NCI-H345 (cell line): ENCODE measurements around the gene GPR4.
A peak's percentile ranks its signal among the peaks of the same experiment; 100 is the strongest.
"Not testable (repeated sequence)": the region's sequence is repeated elsewhere in the genome, so short reads cannot be mapped to it uniquely, and the experiment has no call there.

ENCODE experiments used
- DNase-seq: peaks from one replicate; lab custom pipeline; 2025; lab: John Stamatoyannopoulos, UW

The GPR4 gene

GRCh38 chr19:45601524-45602374 lies at the start of gene GPR4:
TSS of gene GPR4 (minus strand) at chr19:45602212. CDS start at chr19:45591866, 10,346 bp downstream.
- no peak for DNase-seq

- no peak for DNase-seq
These were observed 48.7 kb upstream of the GPR4 start for GRCh38 chr19:45650722-45651121.

GRCh38 chr19:45646345-45646698 lies 44.3 kb upstream of the GPR4 start:
- no peak for DNase-seq

GRCh38 chr19:45645631-45646344 lies 43.8 kb upstream of the GPR4 start:
- DNase-seq, result peak; percentile 90

- DNase-seq, result no peak
These were observed 43.1 kb upstream of the GPR4 start for GRCh38 chr19:45645068-45645630.

GRCh38 chr19:45643927-45644771 lies 42.1 kb upstream of the GPR4 start:
- no peak for DNase-seq

GRCh38 chr19:45643024-45643926 lies 41.3 kb upstream of the GPR4 start:
- peak; percentile 76 for DNase-seq

- peak; percentile 84 for DNase-seq
These were observed 39.5 kb upstream of the GPR4 start for GRCh38 chr19:45641274-45642105.

- DNase-seq, result no peak
These were observed 38.8 kb upstream of the GPR4 start for GRCh38 chr19:45640849-45641273.

- DNase-seq, result peak; percentile 47
These were observed 37.1 kb upstream of the GPR4 start, which contains the start of gene EML2 for GRCh38 chr19:45638930-45639729. TSS of gene EML2 (minus strand) at chr19:45639397. CDS start at chr19:45639376, 21 bp downstream.

GRCh38 chr19:45637890-45638667 lies 36.1 kb upstream of the GPR4 start:
- DNase-seq, result no peak

GRCh38 chr19:45636902-45637301 lies 34.9 kb upstream of the GPR4 start:
- no peak for DNase-seq

- DNase-seq, result no peak
These were observed 34.3 kb upstream of the GPR4 start for GRCh38 chr19:45636275-45636674.

- peak; percentile 48 for DNase-seq
These were observed 30.6 kb upstream of the GPR4 start for GRCh38 chr19:45632468-45633196.

GRCh38 chr19:45630463-45630862 lies 28.5 kb upstream of the GPR4 start:
- DNase-seq, result no peak

GRCh38 chr19:45629704-45630103 lies 27.7 kb upstream of the GPR4 start:
- no peak for DNase-seq

GRCh38 chr19:45628219-45628618 lies 26.2 kb upstream of the GPR4 start:
- DNase-seq, result not testable (repeated sequence)

GRCh38 chr19:45623984-45624383 lies 22.0 kb upstream of the GPR4 start:
- no peak for DNase-seq
